ENCODE measurements around the gene BCAS4.

The BCAS4 gene

DNA sequence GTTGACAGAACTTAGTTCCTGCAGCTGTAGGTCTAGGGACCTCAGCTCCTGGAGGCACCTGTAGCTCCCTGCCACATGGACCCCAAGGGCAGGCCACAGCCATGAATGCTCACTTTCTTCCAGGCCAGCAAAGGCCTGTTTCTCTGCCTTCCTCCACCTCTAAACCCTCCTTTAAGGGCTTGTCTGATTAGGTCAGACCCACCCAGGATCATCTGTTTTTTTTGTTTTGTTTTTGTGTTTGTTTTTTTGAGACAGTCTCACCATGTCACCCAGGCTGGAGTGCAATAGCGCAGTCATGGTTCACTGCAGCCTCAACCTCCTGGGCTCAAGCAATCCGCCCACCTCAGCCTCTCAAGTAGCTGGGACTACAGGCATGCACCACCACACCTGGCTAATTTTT lies 11.5 kb upstream of the BCAS4 start:
- TF ChIP-seq, protein P1, sequence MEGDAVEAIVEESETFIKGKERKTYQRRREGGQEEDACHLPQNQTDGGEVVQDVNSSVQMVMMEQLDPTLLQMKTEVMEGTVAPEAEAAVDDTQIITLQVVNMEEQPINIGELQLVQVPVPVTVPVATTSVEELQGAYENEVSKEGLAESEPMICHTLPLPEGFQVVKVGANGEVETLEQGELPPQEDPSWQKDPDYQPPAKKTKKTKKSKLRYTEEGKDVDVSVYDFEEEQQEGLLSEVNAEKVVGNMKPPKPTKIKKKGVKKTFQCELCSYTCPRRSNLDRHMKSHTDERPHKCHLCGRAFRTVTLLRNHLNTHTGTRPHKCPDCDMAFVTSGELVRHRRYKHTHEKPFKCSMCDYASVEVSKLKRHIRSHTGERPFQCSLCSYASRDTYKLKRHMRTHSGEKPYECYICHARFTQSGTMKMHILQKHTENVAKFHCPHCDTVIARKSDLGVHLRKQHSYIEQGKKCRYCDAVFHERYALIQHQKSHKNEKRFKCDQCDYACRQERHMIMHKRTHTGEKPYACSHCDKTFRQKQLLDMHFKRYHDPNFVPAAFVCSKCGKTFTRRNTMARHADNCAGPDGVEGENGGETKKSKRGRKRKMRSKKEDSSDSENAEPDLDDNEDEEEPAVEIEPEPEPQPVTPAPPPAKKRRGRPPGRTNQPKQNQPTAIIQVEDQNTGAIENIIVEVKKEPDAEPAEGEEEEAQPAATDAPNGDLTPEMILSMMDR (conservative IDR thresholded peaks at IDR 0.05), result no peak
- TF ChIP-seq ZFX (IDR thresholded peaks at IDR 0.05), result no peak

DNA sequence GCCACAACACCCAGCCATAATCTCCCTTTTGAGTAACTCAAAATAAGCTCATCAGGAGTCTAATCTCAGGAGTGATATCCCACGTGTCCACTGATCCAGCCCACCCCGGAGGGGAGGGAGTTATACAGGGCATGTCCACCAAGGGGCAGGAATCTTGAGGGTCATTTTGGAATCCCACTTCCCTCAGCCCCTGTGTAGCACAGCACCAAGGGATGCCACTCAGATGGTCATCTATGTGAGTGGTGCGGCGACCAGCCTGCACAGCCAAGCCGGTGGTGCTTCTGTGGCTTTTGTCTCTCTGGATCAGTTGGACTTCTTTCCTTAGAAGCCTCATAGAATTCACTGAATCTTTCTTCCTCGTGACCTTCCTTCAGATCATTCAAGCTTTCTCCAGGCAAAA lies 11.0 kb upstream of the BCAS4 start:
- no peak overlapping the region for H3K27ac ChIP-seq
- TF ChIP-seq, protein P1 (conservative IDR thresholded peaks at IDR 0.05), result no peak
- TF ChIP-seq ZFX (IDR thresholded peaks at IDR 0.05), result no peak

More for the DNA sequence above, 11.5 kb upstream of the BCAS4 start:
- H3K27ac ChIP-seq, result no peak overlapping the region

DNA sequence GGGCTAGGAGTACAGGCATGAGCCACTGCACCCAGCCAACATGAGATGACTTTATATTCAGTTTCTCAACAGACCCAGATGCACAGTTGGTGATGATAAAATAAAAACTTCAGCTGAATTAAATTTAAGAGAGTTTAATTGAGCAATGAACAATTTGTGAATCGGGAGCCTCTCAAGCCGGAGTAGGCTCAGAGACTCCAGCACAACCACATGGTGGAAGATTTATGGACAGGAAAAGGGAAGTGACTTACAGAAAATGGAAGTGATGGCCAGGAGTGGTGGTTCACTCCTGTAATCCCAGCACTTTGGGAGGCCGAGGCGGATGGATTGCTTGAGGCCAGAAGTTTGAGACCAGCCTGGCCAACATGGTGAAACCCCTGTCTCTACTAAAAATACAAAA lies 10.4 kb upstream of the BCAS4 start:
- H3K27ac ChIP-seq, result no peak overlapping the region
- TF ChIP-seq ZFX (IDR thresholded peaks at IDR 0.05), result no peak
- TF ChIP-seq, protein P1 (conservative IDR thresholded peaks at IDR 0.05), result no peak

DNA sequence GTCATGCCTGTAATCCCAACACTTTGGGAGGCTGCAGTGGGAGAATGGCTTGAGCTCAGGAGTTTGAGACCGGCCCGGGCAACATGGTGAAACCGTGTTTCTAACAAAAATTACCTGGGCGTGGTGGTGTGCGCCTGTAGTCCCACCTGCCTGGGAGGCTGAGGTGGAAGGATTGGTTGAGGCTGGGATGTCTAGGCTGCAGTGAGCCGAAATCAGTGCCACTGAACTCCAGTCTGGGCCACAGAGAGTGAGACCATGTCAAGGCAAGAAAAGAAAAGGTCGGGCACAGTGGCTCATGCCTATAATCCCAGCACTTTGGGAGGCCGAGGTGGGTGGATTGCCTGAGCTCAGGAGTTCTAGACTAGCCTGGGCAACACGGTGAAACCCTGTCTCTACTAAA lies 8.2 kb upstream of the BCAS4 start:
- TF ChIP-seq ZFX (IDR thresholded peaks at IDR 0.05), result no peak
- TF ChIP-seq, protein P1 (conservative IDR thresholded peaks at IDR 0.05), result no peak
- no peak overlapping the region for H3K27ac ChIP-seq

DNA sequence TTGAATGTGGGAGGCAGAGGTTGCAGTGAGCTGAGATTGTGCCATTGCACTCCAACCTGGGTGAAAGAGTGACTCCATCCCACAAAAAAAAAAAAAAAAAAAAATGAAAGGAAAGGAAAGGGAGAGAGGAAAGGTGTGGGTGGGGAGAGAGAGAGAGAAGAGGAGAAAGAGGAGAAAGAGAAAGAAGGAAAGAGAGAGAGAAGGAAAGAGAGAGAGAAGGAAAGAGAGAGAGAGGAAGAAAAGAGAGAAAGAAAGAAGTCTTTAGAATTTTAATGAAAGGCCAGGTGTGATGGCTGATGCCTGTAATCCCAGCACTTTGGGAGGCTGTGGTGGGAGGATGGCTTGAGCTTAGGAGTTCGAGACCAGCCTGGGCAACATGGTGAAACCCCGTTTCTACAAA lies 7.7 kb upstream of the BCAS4 start:
- H3K27ac ChIP-seq, result no peak overlapping the region

DNA sequence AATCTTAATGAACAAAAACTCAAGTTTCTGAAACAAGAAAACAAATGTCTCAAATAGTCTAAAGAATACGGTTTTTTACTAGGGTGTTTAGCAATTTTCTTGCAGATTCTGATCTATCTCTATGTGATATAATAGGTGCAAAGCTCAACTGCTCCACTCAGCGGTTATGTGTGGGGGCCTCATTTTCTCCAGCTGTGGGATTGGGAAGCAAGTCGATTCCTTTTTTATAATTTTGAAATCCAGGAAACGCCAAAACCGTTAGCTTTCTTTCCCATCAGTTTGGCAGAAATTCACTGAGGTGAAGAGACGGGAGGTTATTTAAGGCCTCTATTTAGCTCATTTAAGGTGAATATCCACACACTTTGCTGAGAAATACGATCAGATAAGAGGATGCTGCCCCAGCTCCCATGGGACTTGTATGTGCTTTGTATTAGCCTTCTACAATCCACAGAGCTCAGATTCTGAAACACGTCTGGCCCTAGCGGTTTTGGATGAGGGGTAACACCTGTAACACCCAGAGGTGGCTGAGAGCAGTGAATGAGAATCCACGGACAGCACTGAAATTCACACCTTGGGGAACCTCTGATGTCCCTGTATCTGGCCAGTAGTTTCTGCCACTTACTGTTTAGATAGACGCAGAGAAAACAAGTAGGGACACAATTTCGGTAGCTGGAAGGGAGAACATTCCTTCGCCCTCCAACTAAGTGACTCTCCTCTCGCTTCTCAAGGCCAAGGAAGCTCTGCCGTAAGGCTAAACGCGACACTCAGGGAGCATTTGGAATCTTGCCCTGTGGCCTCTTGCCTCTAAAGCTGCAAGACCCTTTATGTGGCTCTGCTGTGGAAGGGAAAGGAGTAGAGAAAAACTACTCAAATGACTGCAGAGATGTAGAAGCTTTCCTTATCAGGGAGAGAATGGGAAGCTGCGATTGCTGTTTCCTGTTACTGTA lies 6.5 kb upstream of the BCAS4 start:
- no peak overlapping the region for H3K27ac ChIP-seq
- no peak for TF ChIP-seq ZFX (IDR thresholded peaks at IDR 0.05)
- TF ChIP-seq, protein P1 (conservative IDR thresholded peaks at IDR 0.05), result no peak; the same call in 1 of the 2 replicates

More for the DNA sequence above, 7.7 kb upstream of the BCAS4 start:
- TF ChIP-seq, protein P1 (conservative IDR thresholded peaks at IDR 0.05), result no peak
- no peak for TF ChIP-seq ZFX (IDR thresholded peaks at IDR 0.05)

DNA sequence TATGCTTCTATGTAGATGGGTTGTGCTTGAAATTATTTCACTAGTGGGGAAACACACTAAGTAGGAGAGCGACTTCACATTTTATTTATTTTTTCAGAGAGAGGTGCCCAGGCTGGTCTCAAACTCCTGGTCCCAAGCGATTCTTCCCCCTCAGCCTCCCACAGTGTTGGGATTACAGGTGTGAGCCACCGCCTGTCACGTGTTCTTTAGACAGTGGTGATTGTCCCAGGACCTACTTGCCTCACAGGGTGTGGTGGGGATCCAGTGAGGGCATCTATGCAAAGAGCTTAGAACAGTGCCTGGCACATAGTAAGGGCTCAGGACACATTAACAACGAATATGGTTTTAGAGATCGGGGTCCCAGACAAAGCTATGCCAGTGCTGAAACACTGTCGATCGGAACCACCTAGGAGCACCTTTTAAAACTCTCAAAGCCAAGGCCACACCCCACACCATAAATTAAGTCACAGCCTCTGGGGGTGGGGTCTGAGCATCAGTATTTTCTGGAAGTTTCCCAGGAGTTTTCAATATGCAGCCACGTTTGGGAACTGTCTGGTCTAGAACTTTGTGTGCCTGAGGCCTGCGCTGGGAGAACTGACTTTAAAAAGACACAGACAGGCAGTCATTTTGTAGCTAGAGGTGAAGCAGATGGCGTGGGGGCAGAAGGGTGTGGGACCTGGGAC lies 4.8 kb upstream of the BCAS4 start:
- peak overlapping the region; percentile 72 for H3K27ac ChIP-seq
- no peak for TF ChIP-seq ZFX (IDR thresholded peaks at IDR 0.05)
- TF ChIP-seq, protein P1 (conservative IDR thresholded peaks at IDR 0.05), result no peak
